Right lung (tissue), 10 donors: ENCODE measurements around the gene ATP8B4. TPM values are rescaled to one million over a fixed set of nuclear protein-coding genes. Genes with fewer than 3 reads are reported as not detected.
"Not testable (repeated sequence)": the region's sequence is repeated elsewhere in the genome, so short reads cannot be mapped to it uniquely, and the experiment has no call there.

Experiments used
- DNase-seq, 2 donors: peaks; one replicate each; pipeline ENCODE4 v3.0.0-alpha.2; 2013
- long read RNA-seq, 8 donors: transcript quantifications; one replicate each; lab custom pipeline, GENCODE V29; 2026
- polyA plus RNA-seq, 5 donors: library from polyadenylated mRNA; unstranded; fragments of 120-200 nt; gene quantifications; one replicate each; pipeline versions ENCODE4 v1.2.1 to v1.2.3, GENCODE V29; 2013; ENCODE audit warnings: inconsistent platforms in 1 of 5, low replicate concordance in 1 of 5; ENCODE audit not compliant: insufficient read length in 5 of 5, insufficient read depth in 1 of 5

Gene ATP8B4
- 1 to 10 TPM; 1.7 to 3.0 (median 2.2) TPM for polyA plus RNA-seq
- long read RNA-seq, donor 1: 0 reads
- long read RNA-seq, donor 2: 0 reads
- long read RNA-seq, donor 3: 0 reads
- long read RNA-seq, donor 4: 0 reads
- long read RNA-seq, donor 5: 0 reads
- long read RNA-seq, donor 6: 0 reads
- long read RNA-seq, donor 7: 0 reads
- long read RNA-seq, donor 8: 0 reads

- no peak for DNase-seq
Measured at GRCh38 chr15:50119063-50120040, at the start of gene ATP8B4. Gene ATP8B4 (minus strand): TSS chr15:50119233. CDS start chr15:50106966, 12,267 bp downstream.

- no peak for DNase-seq
Measured at GRCh38 chr15:50168379-50168778, 49.3 kb upstream of the ATP8B4 start.

GRCh38 chr15:50167110-50167509 lies 48.1 kb upstream of the ATP8B4 start:
- DNase-seq: no peak

- DNase-seq: no peak
Measured at GRCh38 chr15:50166216-50166615, 47.2 kb upstream of the ATP8B4 start.

- DNase-seq: no peak
Measured at GRCh38 chr15:50164458-50164857, 45.4 kb upstream of the ATP8B4 start.

GRCh38 chr15:50163719-50164410 lies 44.8 kb upstream of the ATP8B4 start:
- DNase-seq: no peak

GRCh38 chr15:50162969-50163718 lies 44.1 kb upstream of the ATP8B4 start:
- DNase-seq: no peak

- DNase-seq: not testable (repeated sequence)
Measured at GRCh38 chr15:50158236-50158635, 39.2 kb upstream of the ATP8B4 start.

- no peak for DNase-seq
Measured at GRCh38 chr15:50151476-50151875, 32.4 kb upstream of the ATP8B4 start.

GRCh38 chr15:50150851-50151250 lies 31.8 kb upstream of the ATP8B4 start:
- no peak for DNase-seq

GRCh38 chr15:50150349-50150748 lies 31.3 kb upstream of the ATP8B4 start:
- no peak for DNase-seq

- DNase-seq: no peak
Measured at GRCh38 chr15:50149090-50149489, 30.1 kb upstream of the ATP8B4 start.

- no peak for DNase-seq
Measured at GRCh38 chr15:50148362-50148963, 29.4 kb upstream of the ATP8B4 start.

GRCh38 chr15:50146632-50147031 lies 27.6 kb upstream of the ATP8B4 start:
- DNase-seq: no peak

GRCh38 chr15:50145451-50145872 lies 26.4 kb upstream of the ATP8B4 start:
- peak; percentile 51 to 57 for DNase-seq

- no peak for DNase-seq
Measured at GRCh38 chr15:50144341-50145120, 25.5 kb upstream of the ATP8B4 start.

GRCh38 chr15:50143255-50143860 lies 24.3 kb upstream of the ATP8B4 start:
- DNase-seq: no peak

GRCh38 chr15:50141856-50142255 lies 22.8 kb upstream of the ATP8B4 start:
- no peak for DNase-seq

GRCh38 chr15:50140983-50141382 lies 21.9 kb upstream of the ATP8B4 start:
- no peak for DNase-seq

GRCh38 chr15:50140098-50140497 lies 21.1 kb upstream of the ATP8B4 start:
- DNase-seq: no peak
